Measurements from ENCODE around the gene NAALADL2. TPM values are rescaled to one million over a fixed set of nuclear protein-coding genes. Genes with fewer than 3 reads are reported as not detected.

Gene NAALADL2
- total RNA-seq, 6 donors from 2014 or later, result 4.4 to 12.6 (median 6.3) TPM

DNA sequence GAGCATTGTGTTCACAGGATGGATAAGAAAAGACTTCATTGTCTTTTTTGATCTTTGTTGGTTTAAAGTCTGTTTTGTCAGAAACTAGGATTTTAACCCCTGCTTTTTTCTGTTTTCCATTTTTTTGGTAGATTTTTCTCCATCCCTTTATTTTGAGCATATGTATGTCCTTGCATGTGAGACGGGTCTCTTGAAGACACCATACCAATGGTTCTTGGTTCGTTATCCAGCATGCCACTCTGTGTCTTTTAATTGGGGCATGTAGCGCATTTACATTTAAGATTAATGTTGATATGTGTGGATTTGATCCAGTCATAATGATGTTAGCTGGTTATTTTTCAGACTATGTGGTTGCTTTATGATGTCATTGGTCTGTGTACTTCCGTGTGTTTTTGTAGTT, 687.0 kb downstream of the NAALADL2 start:
- Histone ChIP-seq H3K4me1 (no peaks in the 10 kb centered on the region), H3K27ac (no peak overlapping the region), H3K27me3 (no peaks in the 10 kb centered on the region), H3K4me3 (no peak overlapping the region), H3K9me3 (no peaks in the 10 kb centered on the region), H3K36me3 (no peaks in the 10 kb centered on the region)
- no peak for TF ChIP-seq EP300 (IDR thresholded peaks at IDR 0.05)
- TF ChIP-seq, protein P1, sequence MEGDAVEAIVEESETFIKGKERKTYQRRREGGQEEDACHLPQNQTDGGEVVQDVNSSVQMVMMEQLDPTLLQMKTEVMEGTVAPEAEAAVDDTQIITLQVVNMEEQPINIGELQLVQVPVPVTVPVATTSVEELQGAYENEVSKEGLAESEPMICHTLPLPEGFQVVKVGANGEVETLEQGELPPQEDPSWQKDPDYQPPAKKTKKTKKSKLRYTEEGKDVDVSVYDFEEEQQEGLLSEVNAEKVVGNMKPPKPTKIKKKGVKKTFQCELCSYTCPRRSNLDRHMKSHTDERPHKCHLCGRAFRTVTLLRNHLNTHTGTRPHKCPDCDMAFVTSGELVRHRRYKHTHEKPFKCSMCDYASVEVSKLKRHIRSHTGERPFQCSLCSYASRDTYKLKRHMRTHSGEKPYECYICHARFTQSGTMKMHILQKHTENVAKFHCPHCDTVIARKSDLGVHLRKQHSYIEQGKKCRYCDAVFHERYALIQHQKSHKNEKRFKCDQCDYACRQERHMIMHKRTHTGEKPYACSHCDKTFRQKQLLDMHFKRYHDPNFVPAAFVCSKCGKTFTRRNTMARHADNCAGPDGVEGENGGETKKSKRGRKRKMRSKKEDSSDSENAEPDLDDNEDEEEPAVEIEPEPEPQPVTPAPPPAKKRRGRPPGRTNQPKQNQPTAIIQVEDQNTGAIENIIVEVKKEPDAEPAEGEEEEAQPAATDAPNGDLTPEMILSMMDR (IDR thresholded peaks at IDR 0.05), result no peak
- 95% methylated on average over 4 of the region's 4 CpGs for WGBS, 2 donors
- ATAC-seq (ENCODE audit: low FRiP score in 2 of 2) (no peak), DNase-seq (no peak)

GRCh38 chr3:175552929-175553328, 693.8 kb downstream of the NAALADL2 start:
- ATAC-seq (ENCODE audit: low FRiP score in 2 of 2) (no peak), DNase-seq (no peak)
- Histone ChIP-seq H3K9me3 (no peaks in the 10 kb centered on the region), H3K36me3 (no peaks in the 10 kb centered on the region), H3K4me3 (no peak overlapping the region), H3K27ac (no peak overlapping the region), H3K27me3 (no peaks in the 10 kb centered on the region), H3K4me1 (no peaks in the 10 kb centered on the region)
- WGBS, 2 donors, result 75 to 85% methylated on average over 1 of the region's 1 CpG
- TF ChIP-seq POLR2AphosphoS5 (IDR thresholded peaks at IDR 0.05), result no peak

DNA sequence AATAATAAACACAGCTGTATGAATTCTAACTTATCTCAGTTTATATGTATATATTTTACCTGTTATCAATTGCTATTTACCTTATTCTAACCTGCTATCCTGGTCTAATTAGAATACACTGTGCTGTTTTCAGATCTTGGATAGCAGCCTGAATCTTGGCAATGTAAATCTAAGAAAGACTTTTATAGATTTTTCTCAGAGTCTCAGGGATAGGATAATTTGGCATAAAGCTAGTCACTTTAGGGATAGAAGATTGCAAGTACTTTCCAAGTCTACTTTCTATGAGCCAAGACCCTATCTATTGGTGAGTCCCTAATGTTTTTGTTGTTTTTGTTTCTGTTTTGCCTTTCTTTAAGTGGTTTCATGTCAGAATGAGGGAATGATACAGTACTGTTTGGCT, 695.7 kb downstream of the NAALADL2 start:
- no peak overlapping the region for H3K27ac ChIP-seq
- TF ChIP-seq POLR2AphosphoS5 (IDR thresholded peaks at IDR 0.05) (no peak), EP300 (IDR thresholded peaks at IDR 0.05) (no peak), POLR2A (IDR thresholded peaks at IDR 0.05) (no peak)
- TF ChIP-seq, protein P1 (IDR thresholded peaks at IDR 0.05), result no peak
- H3K9me3 ChIP-seq, result no peaks in the 10 kb centered on the region
- H3K4me1 ChIP-seq, result no peaks in the 10 kb centered on the region
- H3K4me3 ChIP-seq, result no peak overlapping the region
- DNase-seq, result no peak
- no peaks in the 10 kb centered on the region for H3K27me3 ChIP-seq
- H3K36me3 ChIP-seq, result no peaks in the 10 kb centered on the region
- no peak for ATAC-seq (ENCODE audit: low FRiP score in 2 of 2)

GRCh38 chr3:175558261-175558660, 699.1 kb downstream of the NAALADL2 start:
- DNase-seq, result no peak
- H3K4me1 ChIP-seq, result no peaks in the 10 kb centered on the region
- TF ChIP-seq EP300 (IDR thresholded peaks at IDR 0.05) (no peak), POLR2A (IDR thresholded peaks at IDR 0.05) (no peak), POLR2AphosphoS5 (IDR thresholded peaks at IDR 0.05) (no peak)
- TF ChIP-seq, protein P1 (IDR thresholded peaks at IDR 0.05), result no peak
- H3K9me3 ChIP-seq, result no peaks in the 10 kb centered on the region
- H3K27ac ChIP-seq, result no peak overlapping the region
- H3K36me3 ChIP-seq, result no peaks in the 10 kb centered on the region
- no peak for ATAC-seq (ENCODE audit: low FRiP score in 2 of 2)
- WGBS, 2 donors, result 83 to 90% methylated on average over 1 of the region's 1 CpG
- no peaks in the 10 kb centered on the region for H3K27me3 ChIP-seq
- H3K4me3 ChIP-seq, result no peak overlapping the region

DNA sequence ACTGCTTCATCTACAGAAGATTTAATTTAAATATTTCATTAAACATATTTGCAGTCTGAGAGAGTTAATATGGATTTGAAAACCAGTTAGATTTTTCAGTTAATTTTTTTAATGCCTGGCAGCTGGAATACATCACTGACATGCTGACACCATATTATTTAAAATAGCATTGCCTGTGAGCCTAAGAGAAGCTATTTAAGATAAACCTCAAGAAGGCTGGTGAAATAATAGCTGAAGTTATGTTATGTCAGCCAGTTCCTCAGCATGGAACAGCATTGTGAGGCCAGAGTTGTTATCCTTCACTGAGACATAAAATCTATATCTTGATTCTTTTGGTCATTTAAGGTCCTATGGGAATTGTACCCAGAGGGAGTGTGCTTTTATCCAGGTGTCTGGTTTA, 705.2 kb downstream of the NAALADL2 start:
- Histone ChIP-seq H3K9me3 (no peaks in the 10 kb centered on the region), H3K36me3 (no peaks in the 10 kb centered on the region), H3K4me1 (no peaks in the 10 kb centered on the region), H3K27me3 (no peaks in the 10 kb centered on the region), H3K4me3 (no peak overlapping the region), H3K27ac (no peak overlapping the region)
- TF ChIP-seq POLR2AphosphoS5 (IDR thresholded peaks at IDR 0.05) (no peak), POLR2A (IDR thresholded peaks at IDR 0.05) (no peak), EP300 (IDR thresholded peaks at IDR 0.05) (no peak)
- TF ChIP-seq, protein P1 (IDR thresholded peaks at IDR 0.05), result no peak
- ATAC-seq (ENCODE audit: low FRiP score in 2 of 2) (no peak), DNase-seq (no peak)

All from upper lobe of left lung (tissue), 6 donors.